NCI-H345 (cell line): ENCODE results near the gene ZNF615.
A peak's percentile ranks its signal among the peaks of the same experiment; 100 is the strongest.
"Not testable (repeated sequence)": the region's sequence is repeated elsewhere in the genome, so short reads cannot be mapped to it uniquely, and the experiment has no call there.

Source experiments
- DNase-seq: peaks from one replicate; lab custom pipeline; 2025; lab: John Stamatoyannopoulos, UW

Gene ZNF615

GRCh38 chr19:52007806-52008557 lies at the start of gene ZNF615:
Gene ZNF615 (minus strand): TSS chr19:52008211. CDS start chr19:52003711, 4,500 bp downstream.
- DNase-seq, result peak; percentile 84

- DNase-seq, result not testable (repeated sequence)
Observed at GRCh38 chr19:52056480-52056879, 48.5 kb upstream of the ZNF615 start.

- peak; percentile 55 for DNase-seq
Observed at GRCh38 chr19:52051736-52052135, 43.7 kb upstream of the ZNF615 start.

- peak; percentile 87 for DNase-seq
Observed at GRCh38 chr19:52048555-52049501, 40.8 kb upstream of the ZNF615 start, which contains the start of gene ZNF432. Gene ZNF432 (minus strand): TSS chr19:52048838. CDS start chr19:52046868, 1,970 bp downstream.

GRCh38 chr19:52039169-52039568 lies 31.2 kb upstream of the ZNF615 start:
- no peak for DNase-seq

GRCh38 chr19:52034051-52034728 lies 26.2 kb upstream of the ZNF615 start:
- DNase-seq, result no peak

GRCh38 chr19:52028780-52029123 lies 20.7 kb upstream of the ZNF615 start:
- no peak for DNase-seq

- DNase-seq, result peak; percentile 82
Observed at GRCh38 chr19:52028027-52028779, 20.2 kb upstream of the ZNF615 start, which contains the start of gene ZNF614. Gene ZNF614 (minus strand): TSS chr19:52028379. CDS start chr19:52025745, 2,634 bp downstream.

GRCh38 chr19:52026255-52026990 lies 18.4 kb upstream of the ZNF615 start:
- DNase-seq, result not testable (repeated sequence)

- not testable (repeated sequence) for DNase-seq
Observed at GRCh38 chr19:52024478-52024877, 16.5 kb upstream of the ZNF615 start.

- DNase-seq, result no peak
Observed at GRCh38 chr19:52022193-52022592, 14.2 kb upstream of the ZNF615 start.

GRCh38 chr19:52020506-52020905 lies 12.5 kb upstream of the ZNF615 start:
- no peak for DNase-seq

- no peak for DNase-seq
Observed at GRCh38 chr19:52010674-52011073, 2.7 kb upstream of the ZNF615 start.

- DNase-seq, result no peak
Observed at GRCh38 chr19:52007451-52007805, 583 bp downstream of the ZNF615 start.

GRCh38 chr19:51994048-51994644 lies 13.9 kb downstream of the ZNF615 start:
- DNase-seq, result no peak

GRCh38 chr19:51993422-51993821 lies 14.6 kb downstream of the ZNF615 start:
- no peak for DNase-seq

GRCh38 chr19:51986309-51987291 lies 21.4 kb downstream of the ZNF615 start, which contains the start of gene ZNF350:
Gene ZNF350 (minus strand): TSS chr19:51986840. CDS start chr19:51974360, 12,480 bp downstream.
- DNase-seq, result peak; percentile 87

GRCh38 chr19:51983361-51983760 lies 24.6 kb downstream of the ZNF615 start:
- no peak for DNase-seq

- not testable (repeated sequence) for DNase-seq
Observed at GRCh38 chr19:51980926-51981325, 27.1 kb downstream of the ZNF615 start.
